Ectodermal cell (in vitro differentiated cells): Measurements from ENCODE around the gene MTURN.

Experiments used
- H3K27ac ChIP-seq: 2 replicates; pipeline ENCODE4 v1.7.0; 2013; ENCODE audit warnings: mild to moderate bottlenecking, low read depth, low read length; ENCODE audit not compliant: insufficient read depth, poor library complexity, severe bottlenecking
- H3K27me3 ChIP-seq: 2 replicates; pipeline ENCODE4 v1.7.0; 2013; ENCODE audit warnings: mild to moderate bottlenecking, low read length; ENCODE audit not compliant: insufficient read depth, control insufficient read depth, poor library complexity, severe bottlenecking
- H3K36me3 ChIP-seq: one replicate; pipeline ENCODE4 v1.7.0; 2013; ENCODE audit warnings: low read length; ENCODE audit not compliant: control insufficient read depth, insufficient read depth
- H3K4me1 ChIP-seq: one replicate; pipeline ENCODE4 v1.7.0; 2013; ENCODE audit warnings: low read length; ENCODE audit not compliant: control insufficient read depth, insufficient read depth
- H3K4me3 ChIP-seq: 2 replicates; pipeline ENCODE4 v1.7.0; 2013; ENCODE audit warnings: low read depth, low read length, control low read depth; ENCODE audit not compliant: insufficient read depth
- H3K9me3 ChIP-seq: 2 replicates; pipeline ENCODE4 v1.7.0; 2013; ENCODE audit warnings: mild to moderate bottlenecking, low read length, moderate library complexity; ENCODE audit not compliant: control insufficient read depth
- WGBS, 2 experiments: methylation state at CpG; one replicate each; pipeline ENCODE4 v1.1.7; 2013; ENCODE audit warnings: missing lambda C conversion rate in 2 of 2; 5-methylcytosine and 5-hydroxymethylcytosine counted together

The MTURN gene

DNA sequence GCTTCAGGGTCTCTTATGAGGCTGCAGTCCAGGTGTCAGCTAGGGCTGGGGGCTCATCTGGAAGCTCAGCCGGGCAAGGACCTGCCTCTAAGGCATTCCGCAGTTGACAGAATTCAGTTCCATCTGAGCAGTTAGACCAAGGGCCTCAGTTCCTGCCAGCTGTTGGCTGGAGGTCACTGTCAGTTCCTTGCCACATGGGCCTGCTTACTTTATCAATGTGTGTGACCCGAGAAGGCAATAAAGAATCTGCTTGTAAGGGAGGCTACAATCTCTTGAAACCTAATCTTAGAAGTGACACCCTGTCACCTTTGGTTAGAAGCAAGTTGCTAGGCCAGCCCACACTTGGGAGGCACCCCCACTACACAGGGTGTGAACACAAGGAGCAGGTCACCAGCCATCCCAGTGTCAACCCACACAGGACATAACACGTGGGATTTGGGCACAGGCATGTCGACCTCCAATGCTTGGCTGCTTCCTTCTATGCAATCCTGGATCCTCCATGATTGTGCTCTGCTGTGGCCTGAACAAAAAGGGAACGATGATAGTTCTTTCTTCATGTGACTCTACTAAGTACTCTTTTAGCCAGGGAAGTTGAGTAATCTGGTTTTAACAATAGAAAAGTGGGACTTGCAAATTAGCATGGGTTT, 41.8 kb downstream of the MTURN start:
- H3K27ac ChIP-seq, result no peak overlapping the region
- H3K27me3 ChIP-seq, result no peaks in the 10 kb centered on the region
- peaks cover 18% of the 10 kb centered on the region for H3K4me1 ChIP-seq
- H3K4me3 ChIP-seq, result no peak overlapping the region
- WGBS, 2 experiments, result 78 to 79% methylated on average over 6 of the region's 6 CpGs
- no peaks in the 10 kb centered on the region for H3K36me3 ChIP-seq
- no peaks in the 10 kb centered on the region for H3K9me3 ChIP-seq

DNA sequence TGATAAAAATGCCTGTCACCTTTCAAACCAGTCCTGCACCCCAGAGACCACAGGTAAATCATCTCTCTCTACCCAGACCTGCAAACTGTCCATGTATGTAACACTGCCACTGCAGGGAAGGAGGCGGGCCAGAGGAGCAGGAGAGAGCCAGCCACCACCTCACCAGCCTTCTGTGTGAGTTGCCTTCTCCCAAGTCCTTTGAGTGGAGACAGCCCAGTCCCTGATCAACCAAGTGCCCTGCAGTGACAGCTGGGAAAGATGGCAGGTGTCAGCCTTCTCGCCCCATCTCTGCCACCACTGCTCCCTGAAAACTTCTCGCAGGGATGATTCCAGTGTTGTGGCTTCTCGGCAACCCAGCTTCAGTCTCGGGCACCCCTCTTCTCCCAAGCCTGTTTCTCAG, 42.4 kb downstream of the MTURN start:
- 94 to 95% methylated on average over 5 of the region's 5 CpGs for WGBS, 2 experiments
- Histone ChIP-seq H3K9me3 (no peaks in the 10 kb centered on the region), H3K36me3 (no peaks in the 10 kb centered on the region), H3K4me3 (no peak overlapping the region), H3K27me3 (no peaks in the 10 kb centered on the region), H3K27ac (no peak overlapping the region), H3K4me1 (peaks cover 18% of the 10 kb centered on the region)

DNA sequence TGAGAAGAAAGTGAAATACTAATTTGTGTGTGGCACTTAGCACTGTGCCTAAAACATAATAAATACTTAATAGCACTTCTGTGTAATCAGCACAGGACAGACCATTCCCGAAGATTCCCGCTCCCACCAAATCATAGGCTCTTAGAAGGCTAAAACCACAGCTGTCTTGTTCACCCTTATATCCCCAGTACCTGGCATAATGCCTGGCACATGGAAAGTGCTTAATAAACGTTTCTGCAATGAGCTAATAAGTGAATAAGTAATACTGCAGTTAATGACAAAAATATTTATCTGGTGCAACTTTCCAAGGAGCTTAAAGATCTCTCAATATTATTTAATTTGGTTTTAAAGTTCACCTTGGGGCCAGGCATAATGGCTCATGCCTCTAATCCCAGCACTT, 43.2 kb downstream of the MTURN start:
- Histone ChIP-seq H3K9me3 (no peaks in the 10 kb centered on the region), H3K36me3 (no peaks in the 10 kb centered on the region), H3K27ac (no peak overlapping the region), H3K4me1 (peaks cover 10% of the 10 kb centered on the region), H3K4me3 (no peak overlapping the region), H3K27me3 (no peaks in the 10 kb centered on the region)
- WGBS, 2 experiments, result 70 to 82% methylated on average over 3 of the region's 3 CpGs

DNA sequence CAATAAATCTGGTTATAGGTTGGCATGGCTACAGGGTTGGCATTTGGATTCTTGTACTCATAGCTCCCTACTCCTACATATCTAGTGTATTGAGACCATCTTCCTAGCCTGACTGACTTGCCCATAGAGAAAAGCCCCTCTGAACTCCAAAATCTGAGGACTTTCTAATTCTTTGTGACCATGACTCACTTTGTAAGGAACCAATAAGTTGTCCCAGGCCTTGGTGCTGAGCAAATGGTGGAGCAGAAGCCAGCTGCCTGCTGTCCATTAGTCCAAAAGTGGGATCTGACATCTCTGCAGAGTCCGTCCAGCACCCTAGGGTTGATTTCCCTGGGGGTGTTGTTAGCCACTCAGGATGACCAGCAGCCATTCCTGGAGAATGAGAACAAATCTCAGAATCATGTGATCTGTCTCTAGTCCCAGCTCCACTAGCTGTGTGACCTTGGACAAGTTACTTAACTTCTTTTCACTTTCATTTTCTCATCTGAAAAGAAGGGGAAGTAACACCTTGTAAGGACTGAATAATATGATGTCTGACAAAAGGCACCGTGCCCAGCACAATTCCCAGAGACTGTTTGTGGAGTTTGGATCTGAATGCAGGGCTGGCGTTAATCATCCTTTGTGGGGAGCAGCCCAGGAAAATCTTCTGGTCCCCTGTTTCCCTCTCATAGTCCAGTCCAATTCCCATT, 44.1 kb downstream of the MTURN start:
- Histone ChIP-seq H3K9me3 (no peaks in the 10 kb centered on the region), H3K4me1 (peaks cover under 1% of the 10 kb centered on the region), H3K27ac (no peak overlapping the region), H3K4me3 (no peak overlapping the region), H3K36me3 (no peaks in the 10 kb centered on the region), H3K27me3 (no peaks in the 10 kb centered on the region)
- WGBS, 2 experiments, result 92 to 93% methylated on average over 3 of the region's 3 CpGs

DNA sequence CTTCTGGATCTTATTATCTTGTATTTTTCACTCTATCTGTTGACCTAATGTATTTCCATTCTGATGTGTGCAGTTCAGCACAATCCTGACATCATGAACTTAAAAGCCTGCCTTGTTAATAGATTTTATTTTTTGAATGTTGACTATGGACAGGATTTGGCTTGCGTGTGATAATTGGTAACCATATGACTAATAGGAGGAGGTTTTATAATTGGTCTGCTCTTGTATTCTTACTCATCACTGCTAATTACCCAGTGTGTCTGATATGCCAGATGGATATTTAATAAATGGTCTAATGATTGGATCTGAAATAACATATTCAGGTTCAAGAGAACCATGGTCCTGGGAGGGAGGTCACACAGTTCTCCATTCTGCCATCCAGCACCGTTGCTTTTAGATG, 45.9 kb downstream of the MTURN start:
- H3K4me1 ChIP-seq, result no peaks in the 10 kb centered on the region
- 93 to 95% methylated on average over 2 of the region's 2 CpGs for WGBS, 2 experiments
- H3K27ac ChIP-seq, result no peak overlapping the region
- H3K27me3 ChIP-seq, result no peaks in the 10 kb centered on the region
- H3K36me3 ChIP-seq, result no peaks in the 10 kb centered on the region
- no peaks in the 10 kb centered on the region for H3K9me3 ChIP-seq
- H3K4me3 ChIP-seq, result no peak overlapping the region

DNA sequence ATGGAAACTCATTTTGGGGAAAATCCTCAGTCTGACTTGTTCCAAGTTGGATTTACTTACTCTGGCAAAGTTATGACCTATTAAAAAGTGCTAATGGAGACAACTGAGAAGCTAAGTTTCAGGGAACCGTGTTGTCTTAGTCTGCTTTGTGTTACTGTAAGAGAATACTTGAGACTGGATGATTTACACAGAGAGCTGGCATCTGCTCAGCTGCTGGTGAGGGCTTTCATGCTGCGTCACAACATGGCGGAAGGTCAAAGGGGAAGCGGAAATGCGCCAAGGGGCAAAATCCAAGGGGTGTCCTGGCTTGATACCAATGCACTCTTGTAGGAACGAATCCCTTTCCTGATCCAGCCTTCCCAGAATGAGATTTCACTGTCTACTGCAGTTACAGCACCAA, 46.4 kb downstream of the MTURN start:
- no peaks in the 10 kb centered on the region for H3K27me3 ChIP-seq
- no peak overlapping the region for H3K27ac ChIP-seq
- H3K4me3 ChIP-seq, result no peak overlapping the region
- H3K9me3 ChIP-seq, result no peaks in the 10 kb centered on the region
- H3K36me3 ChIP-seq, result no peaks in the 10 kb centered on the region
- 93 to 96% methylated on average over 6 of the region's 6 CpGs for WGBS, 2 experiments
- no peaks in the 10 kb centered on the region for H3K4me1 ChIP-seq

DNA sequence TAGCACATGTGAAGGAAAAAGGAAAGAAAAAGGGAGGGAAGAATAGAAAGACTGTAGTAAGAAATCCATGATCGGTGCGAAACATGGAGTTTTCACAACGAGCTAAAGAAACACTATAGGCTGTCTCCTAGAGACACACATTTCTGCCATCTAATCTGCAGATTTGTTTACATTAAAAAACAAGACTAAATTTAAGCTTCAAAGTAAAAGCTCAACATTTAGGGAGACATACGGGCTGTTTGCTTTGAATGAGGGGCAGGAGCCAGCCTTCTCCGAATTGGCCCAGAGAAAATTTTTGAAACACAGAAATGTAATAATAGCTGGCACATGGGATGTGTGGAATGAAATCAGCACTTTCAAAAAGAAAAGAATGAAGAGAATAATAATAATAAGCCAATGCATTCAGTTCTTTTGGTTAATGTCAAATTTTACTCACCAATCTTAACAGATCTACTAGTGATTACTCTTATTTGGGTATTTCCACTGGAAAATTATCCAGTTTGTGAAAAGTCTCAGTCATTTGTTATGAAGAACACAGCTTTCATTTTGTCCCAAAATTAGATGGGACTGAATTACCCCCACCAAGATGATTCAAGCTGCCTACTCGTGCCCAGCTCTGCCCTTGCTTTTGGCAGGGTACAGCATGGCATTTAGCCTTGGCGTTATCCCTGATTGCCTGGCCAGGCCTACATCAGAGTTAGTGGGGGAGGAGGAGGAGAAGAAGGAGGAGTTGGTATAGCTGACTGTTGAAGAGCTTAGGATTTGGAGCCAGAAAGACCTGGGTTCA, 47.1 kb downstream of the MTURN start:
- no peaks in the 10 kb centered on the region for H3K27me3 ChIP-seq
- no peaks in the 10 kb centered on the region for H3K4me1 ChIP-seq
- no peak overlapping the region for H3K27ac ChIP-seq
- H3K9me3 ChIP-seq, result peaks cover 3% of the 10 kb centered on the region
- no peaks in the 10 kb centered on the region for H3K36me3 ChIP-seq
- WGBS, 2 experiments, result 94 to 96% methylated on average over 7 of the region's 7 CpGs
- H3K4me3 ChIP-seq, result no peak overlapping the region

DNA sequence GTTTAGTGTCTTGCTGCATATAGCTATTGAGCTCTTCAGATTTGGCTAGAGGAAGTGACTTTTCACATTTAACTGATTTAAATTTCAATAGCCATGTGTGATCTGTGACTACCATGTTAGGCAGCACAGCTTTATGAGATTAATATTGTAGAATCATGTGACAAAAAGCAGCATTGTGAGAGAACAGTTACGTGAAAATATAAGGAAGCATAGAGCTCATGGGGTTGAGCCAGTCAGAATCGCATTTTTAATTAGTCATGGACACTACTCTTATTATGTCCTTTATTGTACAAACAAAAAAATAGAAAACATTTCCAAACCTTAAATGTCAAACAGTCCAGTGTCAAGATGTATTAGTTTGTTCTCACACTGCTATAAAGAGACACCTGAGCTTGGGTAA, 48.0 kb downstream of the MTURN start:
- no peaks in the 10 kb centered on the region for H3K4me1 ChIP-seq
- WGBS, 2 experiments, result 99 to 100% methylated on average over 2 of the region's 2 CpGs

DNA sequence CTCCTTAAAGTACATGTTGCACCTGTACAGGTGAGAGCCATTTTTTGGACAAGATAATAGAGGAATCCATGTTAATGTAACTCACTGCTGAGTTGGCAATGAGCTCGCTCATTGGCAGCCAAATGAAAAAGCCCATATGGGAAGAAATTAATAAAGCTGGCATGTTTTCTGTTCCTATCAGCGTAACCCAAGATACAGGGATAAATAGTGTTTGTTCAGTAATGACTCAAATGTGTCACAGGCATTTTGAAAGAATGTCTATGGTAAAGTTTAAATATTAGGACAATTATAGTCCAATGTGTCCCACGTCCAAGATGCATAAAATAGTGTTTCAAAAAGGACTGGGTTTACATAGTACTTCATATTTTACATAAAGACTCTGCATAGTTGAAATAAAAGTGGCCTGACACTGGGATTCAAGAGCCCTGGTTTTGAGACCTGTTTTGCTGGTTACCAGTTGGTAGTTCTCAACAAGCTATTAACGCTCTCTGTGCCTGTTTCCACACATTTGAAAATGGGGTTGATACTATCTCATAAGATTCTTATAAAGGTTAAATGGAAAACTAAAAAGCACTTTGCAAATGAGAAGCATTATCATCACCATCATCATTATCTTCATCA, 49.1 kb downstream of the MTURN start:
- H3K4me1 ChIP-seq, result peaks cover 3% of the 10 kb centered on the region
- peaks cover 4% of the 10 kb centered on the region for H3K9me3 ChIP-seq
- H3K4me3 ChIP-seq, result no peak overlapping the region
- H3K27ac ChIP-seq, result no peak overlapping the region
- no peaks in the 10 kb centered on the region for H3K36me3 ChIP-seq
- H3K27me3 ChIP-seq, result no peaks in the 10 kb centered on the region
- 92 to 93% methylated on average over 3 to 4 of the region's 4 CpGs for WGBS, 2 experiments

More for the DNA sequence above, 48.0 kb downstream of the MTURN start:
- Histone ChIP-seq H3K4me3 (no peak overlapping the region), H3K27me3 (no peaks in the 10 kb centered on the region), H3K27ac (no peak overlapping the region), H3K9me3 (peaks cover 4% of the 10 kb centered on the region), H3K36me3 (no peaks in the 10 kb centered on the region)
